Psoas muscle (tissue), 8 donors: ENCODE data around the gene CCR9. TPM values are rescaled to one million over a fixed set of nuclear protein-coding genes. Genes with fewer than 3 reads are reported as not detected.

Experiments used
- ATAC-seq, 4 donors: fragments of 200-7000 bp; cut with Tn5 transposase; one replicate each; pipeline ENCODE4 v1.9.1; 2020; ENCODE audit warnings: moderate library complexity in 3 of 4, mild to moderate bottlenecking in 2 of 4
- DNase-seq, 2 donors: peaks; one replicate each; pipeline ENCODE4 v3.0.0-alpha.2; 2020
- H3K27ac ChIP-seq: fragments of 200-600 bp; one replicate; pipeline ENCODE4 v1.8.0; 2022
- H3K27me3 ChIP-seq, 3 donors: fragments of 200-600 bp in 1 of 3; one replicate each; pipeline versions ENCODE4 v1.6.1 to v1.8.0; 2013 to 2022; ENCODE audit warnings: low read length in 2 of 3, mild to moderate bottlenecking in 2 of 3, moderate library complexity in 1 of 3; ENCODE audit not compliant: insufficient read depth in 3 of 3
- H3K36me3 ChIP-seq, 2 donors: fragments of 200-600 bp in 1 of 2; one replicate each; pipeline versions ENCODE4 v1.6.1 to v1.8.0; 2013 to 2022; ENCODE audit warnings: low read depth in 1 of 2, mild to moderate bottlenecking in 1 of 2, moderate library complexity in 1 of 2; ENCODE audit not compliant: insufficient read depth in 1 of 2
- H3K4me1 ChIP-seq: fragments of 200-600 bp; one replicate; pipeline ENCODE4 v1.8.0; 2022
- H3K4me3 ChIP-seq: fragments of 200-600 bp; one replicate; pipeline ENCODE4 v1.8.0; 2022; ENCODE audit warnings: mild to moderate bottlenecking
- H3K9me3 ChIP-seq: fragments of 200-600 bp; one replicate; pipeline ENCODE4 v1.8.0; 2022
- WGBS, 3 donors: extraction: QIAGEN DNeasy Blood & Tissue Kit; methylation state at CpG; one replicate each; pipeline versions ENCODE4 v1.1.6 to v1.1.7; 2013; 5-methylcytosine and 5-hydroxymethylcytosine counted together
- intact Hi-C, 2 donors: fragments of 100-400 bp; cut with DNase I; formaldehyde crosslinking; loops; one replicate each; pipeline versions ENCODE4 v1.11.0 to v1.14.2; 2022
- polyA plus RNA-seq, 3 donors: library from polyadenylated mRNA; stranded (reverse); fragments of 200-250 nt; gene quantifications; one replicate each; pipeline ENCODE4 v1.2.3, GENCODE V29; 2013
- total RNA-seq, 4 donors: library from RNA; stranded (reverse); fragmentation: NEBNext Ultra II Directional in 2 of 4; extraction: Animal tissue kit (Norgen Biotek cat#: 25700) in 2 of 4; gene quantifications; one replicate each; pipeline versions ENCODE4 v1.2.1 to v1.2.4, GENCODE V29; 2021 to 2023
- TF ChIP-seq, protein P1 (sequence below): fragments of 200-600 bp; IDR thresholded peaks from one replicate; pipeline ENCODE4 v1.8.0; 2022; ENCODE audit warnings: antibody characterized with exemption
- donor health status: healthy with polysubstance abuse.
- donor health status: DM: no; HTN: no; CAD: no; lungs with moderate emphysema.
- donor health status: Bipolar disorder and iron deficiency.
- donor health status: healthy.
- donor health status: DM: yes; HTN: yes; CAD: no.
- donor health status: DM: no; HTN: no; CAD: no.
- donor health status: DM: no; HTN: no; CAD: no.
- donor health status: DM: yes; HTN: yes; CAD: no.

CCR9 gene
- total and polyA plus RNA-seq, 7 donors = 0.03 TPM; not detected in 6

DNA sequence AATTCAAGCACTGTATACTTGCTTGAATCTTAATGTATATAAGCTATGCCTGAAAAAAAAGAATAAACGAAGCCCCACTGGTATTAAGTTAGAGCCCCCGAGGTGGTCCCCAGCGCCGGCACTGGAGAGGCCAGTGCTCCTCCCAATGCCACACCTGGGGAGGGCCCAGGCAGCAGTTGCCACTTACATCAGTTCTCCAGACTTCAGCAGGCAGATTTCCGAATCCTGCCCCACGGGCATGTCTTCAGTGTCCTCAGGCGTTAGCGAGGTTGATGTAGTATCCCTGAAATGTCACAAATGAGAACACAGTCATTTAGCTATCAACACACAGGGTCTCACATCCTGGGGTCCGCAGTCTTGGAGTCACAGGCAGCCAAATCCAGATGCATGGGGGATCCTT, 49.9 kb downstream of the CCR9 start:
- peaks cover 16% of the 10 kb centered on the region for H3K4me1 ChIP-seq
- ATAC-seq = no peak
- no peaks in the 10 kb centered on the region for H3K27me3 ChIP-seq
- no peak for DNase-seq
- peaks cover 0 to 76% of the 10 kb centered on the region in 2 donors for H3K36me3 ChIP-seq
- no peaks in the 10 kb centered on the region for H3K9me3 ChIP-seq
- H3K27ac ChIP-seq = no peak overlapping the region
- 79 to 92% (median 85%) methylated on average over 9 of the region's 9 CpGs for WGBS, 3 donors
- TF ChIP-seq, protein P1, sequence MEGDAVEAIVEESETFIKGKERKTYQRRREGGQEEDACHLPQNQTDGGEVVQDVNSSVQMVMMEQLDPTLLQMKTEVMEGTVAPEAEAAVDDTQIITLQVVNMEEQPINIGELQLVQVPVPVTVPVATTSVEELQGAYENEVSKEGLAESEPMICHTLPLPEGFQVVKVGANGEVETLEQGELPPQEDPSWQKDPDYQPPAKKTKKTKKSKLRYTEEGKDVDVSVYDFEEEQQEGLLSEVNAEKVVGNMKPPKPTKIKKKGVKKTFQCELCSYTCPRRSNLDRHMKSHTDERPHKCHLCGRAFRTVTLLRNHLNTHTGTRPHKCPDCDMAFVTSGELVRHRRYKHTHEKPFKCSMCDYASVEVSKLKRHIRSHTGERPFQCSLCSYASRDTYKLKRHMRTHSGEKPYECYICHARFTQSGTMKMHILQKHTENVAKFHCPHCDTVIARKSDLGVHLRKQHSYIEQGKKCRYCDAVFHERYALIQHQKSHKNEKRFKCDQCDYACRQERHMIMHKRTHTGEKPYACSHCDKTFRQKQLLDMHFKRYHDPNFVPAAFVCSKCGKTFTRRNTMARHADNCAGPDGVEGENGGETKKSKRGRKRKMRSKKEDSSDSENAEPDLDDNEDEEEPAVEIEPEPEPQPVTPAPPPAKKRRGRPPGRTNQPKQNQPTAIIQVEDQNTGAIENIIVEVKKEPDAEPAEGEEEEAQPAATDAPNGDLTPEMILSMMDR = no peak
- intact Hi-C loops = loop anchor here in 1 of 2 donors (5.0 kb wide), 1 partner anchor 61 kb away; the partner anchor contains the start of gene FYCO1
- no peak overlapping the region for H3K4me3 ChIP-seq

DNA sequence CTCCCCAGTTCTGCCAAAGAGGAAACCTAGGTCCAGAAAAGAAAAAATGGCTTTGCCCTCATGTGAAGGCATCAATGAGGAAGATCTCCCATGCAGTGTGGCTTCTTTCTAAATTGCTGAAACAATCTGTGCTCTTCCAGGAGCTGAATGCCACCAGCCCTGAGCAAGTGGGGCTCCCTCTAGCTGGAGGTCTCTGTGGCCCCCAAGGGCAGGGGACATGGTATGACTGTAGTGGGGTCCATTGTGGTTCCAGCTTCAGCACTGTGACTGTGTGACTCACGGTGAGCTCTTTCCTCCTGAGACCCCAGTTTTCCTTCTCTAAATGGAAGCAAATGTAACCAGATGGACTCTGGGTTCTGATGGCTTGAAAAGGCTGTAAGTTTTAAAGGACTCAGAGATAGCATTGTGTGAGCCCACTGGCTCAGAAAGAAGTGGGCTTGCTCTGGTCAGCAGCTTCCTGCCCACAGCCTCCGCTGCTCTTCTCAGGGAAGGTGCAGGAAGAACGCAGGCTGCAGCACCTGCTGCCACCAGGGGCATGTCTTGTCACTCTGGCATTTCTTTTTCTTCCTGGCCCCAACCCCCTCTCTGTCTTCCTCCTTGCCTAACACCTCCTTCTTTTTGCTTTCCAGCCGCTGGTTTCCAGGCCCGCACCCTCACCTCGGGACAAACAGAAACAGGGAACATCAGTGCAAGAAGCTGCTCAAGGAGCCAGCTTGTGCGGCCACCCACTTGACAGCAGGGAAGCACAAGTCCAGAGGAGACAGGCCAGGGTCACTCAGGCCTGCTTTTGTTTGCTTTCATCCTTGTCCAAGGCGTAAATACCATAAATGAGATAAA, 51.1 kb downstream of the CCR9 start:
- ATAC-seq (no peak), DNase-seq (no peak)
- no peak overlapping the region for H3K4me3 ChIP-seq
- no peak overlapping the region for H3K27ac ChIP-seq
- peaks cover 22% of the 10 kb centered on the region for H3K4me1 ChIP-seq
- H3K9me3 ChIP-seq = no peaks in the 10 kb centered on the region
- H3K27me3 ChIP-seq = no peaks in the 10 kb centered on the region
- intact Hi-C loops = loop anchor here (2.0 to 5.0 kb wide), 2 partner anchors 60 to 139 kb away; partner anchors contain the start of gene FYCO1 (in 1 of the 2)
- WGBS, 3 donors = 86 to 94% (median 91%) methylated on average over 8 of the region's 8 CpGs
- H3K36me3 ChIP-seq = peaks cover 0 to 64% of the 10 kb centered on the region in 2 donors
- TF ChIP-seq, protein P1 = no peak

DNA sequence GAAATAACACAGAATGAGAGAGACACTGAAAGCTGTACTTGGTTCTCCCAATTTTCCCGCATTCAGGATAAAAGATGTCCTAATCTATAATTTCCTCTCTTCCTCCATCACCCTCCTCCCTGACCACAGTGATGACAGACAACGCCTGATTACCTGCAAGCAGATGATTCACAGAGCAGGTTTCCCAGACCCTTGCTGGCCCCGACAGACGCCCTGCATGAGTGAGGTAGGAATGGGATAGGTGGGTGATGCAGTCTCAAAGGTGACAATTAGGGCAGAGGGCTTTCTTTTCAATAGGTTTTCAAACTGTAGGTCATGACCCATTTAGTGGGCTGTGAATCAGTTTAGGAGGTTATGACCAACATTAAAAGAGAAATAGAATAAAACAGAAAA, 51.7 kb downstream of the CCR9 start:
- H3K27me3 ChIP-seq = no peaks in the 10 kb centered on the region
- WGBS, 3 donors = 95 to 98% (median 97%) methylated on average over 4 of the region's 4 CpGs
- TF ChIP-seq, protein P1 = no peak
- no peaks in the 10 kb centered on the region for H3K9me3 ChIP-seq
- no peak overlapping the region for H3K27ac ChIP-seq
- intact Hi-C loops = loop anchor here (2.0 to 5.0 kb wide), 2 partner anchors 59 to 139 kb away; partner anchors contain the start of gene FYCO1 (in 1 of the 2)
- peaks cover 28% of the 10 kb centered on the region for H3K4me1 ChIP-seq
- ATAC-seq (no peak), DNase-seq (no peak)
- H3K36me3 ChIP-seq = peaks cover 0 to 58% of the 10 kb centered on the region in 2 donors
- no peak overlapping the region for H3K4me3 ChIP-seq

DNA sequence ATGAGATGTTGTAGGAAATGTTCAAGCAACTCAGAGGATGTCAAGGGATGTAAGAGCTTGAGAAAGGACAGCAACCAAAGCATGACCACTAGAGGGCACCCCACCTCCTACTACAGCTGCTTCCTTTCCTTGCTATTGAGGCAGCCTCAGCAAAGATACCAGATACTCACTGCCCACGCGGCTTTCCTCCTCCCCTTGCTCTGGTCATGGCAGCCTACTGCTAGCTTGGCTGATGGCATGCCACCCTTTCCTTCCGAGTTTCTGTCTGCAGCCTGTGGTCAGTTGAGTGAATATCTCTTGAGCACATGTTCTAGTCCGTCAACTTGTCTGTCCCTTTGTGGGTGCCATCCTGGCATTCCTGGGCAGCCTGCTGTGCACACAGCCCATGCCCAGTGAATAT, 52.5 kb downstream of the CCR9 start:
- no peaks in the 10 kb centered on the region for H3K27me3 ChIP-seq
- 10 to 12% (median 11%) methylated on average over 4 of the region's 4 CpGs for WGBS, 3 donors
- TF ChIP-seq, protein P1 = peak; percentile 90

More for the DNA sequence above, 52.5 kb downstream of the CCR9 start:
- Histone ChIP-seq H3K27ac (peak overlapping the region; percentile 78), H3K4me3 (no peak overlapping the region), H3K4me1 (peaks cover 28% of the 10 kb centered on the region), H3K9me3 (no peaks in the 10 kb centered on the region), H3K36me3 (peaks cover 0 to 50% of the 10 kb centered on the region in 2 donors)
- intact Hi-C loops = loop anchor here (1.0 to 5.0 kb wide), 3 partner anchors 58 to 139 kb away; partner anchors contain the start of gene FYCO1 (in 1 of the 2)
- ATAC-seq (peak; percentile 92 to 96 (median 95)), DNase-seq (peak; percentile 76 to 88)
